Endothelial cell (in vitro differentiated cells): ENCODE data around the gene TMEM121. TPM values are rescaled to one million over a fixed set of nuclear protein-coding genes. Genes with fewer than 3 reads are reported as not detected.

Experiments
- DNase-seq: peaks from one replicate; pipeline ENCODE4 v3.0.0; 2021; ENCODE audit warnings: low spot score
- H3K27ac Mint-ChIP-seq: one replicate; pipeline ENCODE4 v1.8.0; 2021; ENCODE audit warnings: mixed read lengths, inconsistent platforms; ENCODE audit not compliant: unreplicated experiment
- H3K27me3 Mint-ChIP-seq: one replicate; pipeline ENCODE4 v1.8.0; 2021; ENCODE audit warnings: mild to moderate bottlenecking, moderate library complexity, mixed read lengths, inconsistent platforms; ENCODE audit not compliant: unreplicated experiment
- H3K36me3 Mint-ChIP-seq: one replicate; pipeline ENCODE4 v1.8.0; 2021; ENCODE audit warnings: mild to moderate bottlenecking, low read depth, mixed read lengths, inconsistent platforms; ENCODE audit not compliant: unreplicated experiment
- H3K4me1 Mint-ChIP-seq: one replicate; pipeline ENCODE4 v1.8.0; 2021; ENCODE audit warnings: mild to moderate bottlenecking, mixed read lengths, inconsistent platforms; ENCODE audit not compliant: unreplicated experiment
- H3K4me3 Mint-ChIP-seq: one replicate; pipeline ENCODE4 v1.8.0; 2021; ENCODE audit warnings: mild to moderate bottlenecking, mixed read lengths, inconsistent platforms; ENCODE audit not compliant: unreplicated experiment
- H3K9me3 Mint-ChIP-seq: one replicate; pipeline ENCODE4 v1.8.0; 2021; ENCODE audit warnings: mixed read lengths, inconsistent platforms; ENCODE audit not compliant: unreplicated experiment
- CTCF ChIP-seq: fragments of 200-600 bp; sonication (generic); IDR thresholded peaks from one replicate; pipeline ENCODE4 v1.5.0; 2021; ENCODE audit warnings: antibody characterized with exemption; ENCODE audit not compliant: unreplicated experiment
- total RNA-seq: library from RNA; stranded (reverse); fragmentation: NEBNext Ultra II Directional; extraction: Animal tissue kit (Norgen Biotek cat#: 25700); gene quantifications from one replicate; pipeline ENCODE4 v1.2.1, GENCODE V29; 2021; ENCODE audit not compliant: unreplicated experiment

Gene TMEM121
- total RNA-seq, 1 donor from 2014 or later, result 1.6 TPM

- peaks cover 7% of the 10 kb centered on the region for H3K36me3 Mint-ChIP-seq
- peaks cover 21% of the 10 kb centered on the region for H3K4me1 Mint-ChIP-seq
- no peak overlapping the region for H3K27ac Mint-ChIP-seq
- H3K27me3 Mint-ChIP-seq, result peaks cover 38% of the 10 kb centered on the region
- H3K9me3 Mint-ChIP-seq, result no peaks in the 10 kb centered on the region
- H3K4me3 Mint-ChIP-seq, result peak overlapping the region; percentile 47
- DNase-seq, result no peak
- TF ChIP-seq CTCF, result no peak
These were observed 46.8 kb upstream of the TMEM121 start for GRCh38 chr14:105479431-105480158.

GRCh38 chr14:105480199-105480746 lies 46.1 kb upstream of the TMEM121 start:
- Mint-ChIP-seq H3K27ac (peak overlapping the region; percentile 91), H3K27me3 (peaks cover 39% of the 10 kb centered on the region)
- no peak for TF ChIP-seq CTCF

GRCh38 chr14:105480807-105481801 lies 45.3 kb upstream of the TMEM121 start:
- Mint-ChIP-seq H3K9me3 (no peaks in the 10 kb centered on the region), H3K36me3 (peaks cover 7% of the 10 kb centered on the region), H3K27ac (peak overlapping the region; percentile 91), H3K4me1 (peaks cover 22% of the 10 kb centered on the region), H3K27me3 (peaks cover 41% of the 10 kb centered on the region), H3K4me3 (no peak overlapping the region)
- peak; percentile 97 for TF ChIP-seq CTCF
- DNase-seq, result peak; percentile 99

More at GRCh38 chr14:105480199-105480746, 46.1 kb upstream of the TMEM121 start:
- Mint-ChIP-seq H3K36me3 (peaks cover 7% of the 10 kb centered on the region), H3K4me1 (peaks cover 22% of the 10 kb centered on the region), H3K4me3 (no peak overlapping the region), H3K9me3 (no peaks in the 10 kb centered on the region)
- DNase-seq, result no peak

- DNase-seq, result peak; percentile 87
- H3K9me3 Mint-ChIP-seq, result no peaks in the 10 kb centered on the region
- H3K4me3 Mint-ChIP-seq, result peak overlapping the region; percentile 73
- peak overlapping the region; percentile 95 for H3K27ac Mint-ChIP-seq
- TF ChIP-seq CTCF, result peak; percentile 10
- H3K4me1 Mint-ChIP-seq, result peaks cover 19% of the 10 kb centered on the region
- peaks cover 7% of the 10 kb centered on the region for H3K36me3 Mint-ChIP-seq
- peaks cover 37% of the 10 kb centered on the region for H3K27me3 Mint-ChIP-seq
These were observed 44.4 kb upstream of the TMEM121 start for GRCh38 chr14:105481886-105482457.
